Neuronal stem cell (in vitro differentiated cells): Measurements from ENCODE around the gene WWC2.

ENCODE experiments used
- DNase-seq: peaks from one replicate; pipeline ENCODE4 v3.0.0-alpha.2; 2013; ENCODE audit warnings: low spot score
- H2AFZ ChIP-seq: one replicate; pipeline ENCODE4 v1.6.1; 2013; ENCODE audit warnings: mild to moderate bottlenecking, low read length, inconsistent platforms
- H2AK5ac ChIP-seq: 2 replicates; pipeline ENCODE4 v1.6.1; 2013; ENCODE audit warnings: low read depth, mild to moderate bottlenecking, inconsistent platforms, low read length, moderate library complexity, mixed read lengths
- H2BK120ac ChIP-seq: 2 replicates; pipeline ENCODE4 v1.6.1; 2013; ENCODE audit warnings: low read depth, mild to moderate bottlenecking, inconsistent platforms, low read length, moderate library complexity, mixed read lengths
- H2BK12ac ChIP-seq: one replicate; pipeline ENCODE4 v1.6.1; 2013; ENCODE audit warnings: low read length, inconsistent platforms
- H2BK15ac ChIP-seq: 2 replicates; pipeline ENCODE4 v1.6.1; 2013; ENCODE audit warnings: mild to moderate bottlenecking, low read length, inconsistent platforms, mixed read lengths
- H2BK5ac ChIP-seq: one replicate; pipeline ENCODE4 v1.6.1; 2013; ENCODE audit warnings: inconsistent platforms, mild to moderate bottlenecking, low read length, moderate library complexity
- H3K14ac ChIP-seq: one replicate; pipeline ENCODE4 v1.6.1; 2013; ENCODE audit warnings: low read length, inconsistent platforms
- H3K18ac ChIP-seq: 2 replicates; pipeline ENCODE4 v1.6.1; 2013; ENCODE audit warnings: low read length, inconsistent platforms
- H3K23ac ChIP-seq: 2 replicates; pipeline ENCODE4 v1.6.1; 2013; ENCODE audit warnings: low read depth, mild to moderate bottlenecking, mixed read lengths, low read length, inconsistent platforms; ENCODE audit not compliant: poor library complexity
- H3K27ac ChIP-seq: replicated peaks from 3 replicates; pipeline ENCODE4 v1.5.1; 2013; ENCODE audit warnings: low read length, inconsistent platforms
- H3K27me3 ChIP-seq, 3 experiments: 2 replicates each; pipeline ENCODE4 v1.6.1; 2013; ENCODE audit warnings: low read length in 3 of 3, mild to moderate bottlenecking in 2 of 3, inconsistent platforms in 1 of 3, low read depth in 1 of 3, mixed read lengths in 1 of 3, moderate library complexity in 1 of 3; ENCODE audit not compliant: control insufficient read depth in 3 of 3, insufficient read depth in 3 of 3
- H3K36me3 ChIP-seq, 2 donors: replicated peaks in 1 of 2; 2 replicates each; pipeline ENCODE4 v1.6.1; 2013; ENCODE audit warnings: low read length in 2 of 2; ENCODE audit not compliant: control insufficient read depth in 2 of 2, insufficient read depth in 2 of 2
- H3K4ac ChIP-seq: 2 replicates; pipeline ENCODE4 v1.6.1; 2013; ENCODE audit warnings: inconsistent platforms, mild to moderate bottlenecking, low read length, moderate library complexity
- H3K4me1 ChIP-seq, 2 donors: 1 replicate in 1 of 2; 2 replicates in 1 of 2; pipeline ENCODE4 v1.6.1; 2013; ENCODE audit warnings: low read length in 2 of 2, low read depth in 1 of 2; ENCODE audit not compliant: control insufficient read depth in 2 of 2, insufficient read depth in 1 of 2
- H3K4me2 ChIP-seq: one replicate; pipeline ENCODE4 v1.6.1; 2013; ENCODE audit warnings: mild to moderate bottlenecking, low read length, inconsistent platforms; ENCODE audit not compliant: insufficient read depth, poor library complexity, severe bottlenecking
- H3K4me3 ChIP-seq, 2 donors: 2 replicates each; pipeline ENCODE4 v1.5.1; 2013; ENCODE audit warnings: low read length in 2 of 2, mild to moderate bottlenecking in 2 of 2, inconsistent platforms in 1 of 2, moderate library complexity in 1 of 2
- H3K79me1 ChIP-seq: one replicate; pipeline ENCODE4 v1.6.1; 2013; ENCODE audit warnings: low read depth, mild to moderate bottlenecking, inconsistent platforms, low read length, moderate library complexity
- H3K9ac ChIP-seq: one replicate; pipeline ENCODE4 v1.6.1; 2013; ENCODE audit warnings: mild to moderate bottlenecking, low read depth, low read length, inconsistent platforms; ENCODE audit not compliant: poor library complexity
- H3K9me3 ChIP-seq, 2 donors: replicated peaks in 1 of 2; 2 replicates each; pipeline versions ENCODE3 to v1.6.1; 2013; ENCODE audit warnings: low read length in 2 of 2, mild to moderate bottlenecking in 2 of 2, inconsistent platforms in 1 of 2, low read depth in 1 of 2, mixed read lengths in 1 of 2, moderate library complexity in 1 of 2; ENCODE audit not compliant: control insufficient read depth in 2 of 2, insufficient read depth in 1 of 2
- H4K8ac ChIP-seq: one replicate; pipeline ENCODE4 v1.6.1; 2013; ENCODE audit warnings: low read depth, mild to moderate bottlenecking, inconsistent platforms, low read length, moderate library complexity
- H4K91ac ChIP-seq: one replicate; pipeline ENCODE4 v1.6.1; 2013; ENCODE audit warnings: low read length, low read depth, mild to moderate bottlenecking, inconsistent platforms; ENCODE audit not compliant: poor library complexity
- WGBS, 2 donors: extraction: QIAGEN DNeasy Blood & Tissue Kit; methylation state at CpG; one replicate each; pipeline ENCODE4 v1.1.7; 2013; ENCODE audit warnings: missing lambda C conversion rate in 2 of 2, mixed read lengths in 1 of 2; ENCODE audit not compliant: insufficient read length in 2 of 2, insufficient replicate concordance in 1 of 2; ENCODE audit errors: extremely low coverage in 2 of 2; 5-methylcytosine and 5-hydroxymethylcytosine counted together

WWC2 gene

GRCh38 chr4:183262776-183263100, 163.7 kb downstream of the WWC2 start:
- no CpG with 5 or more reads among the region's 6 CpGs for WGBS, 2 donors
- H2BK120ac ChIP-seq, result no peak overlapping the region
- H3K18ac ChIP-seq, result no peak overlapping the region
- no peak for DNase-seq
- H3K27me3 ChIP-seq, result no peaks in the 10 kb centered on the region
- no peak overlapping the region for H2BK5ac ChIP-seq
- H2AFZ ChIP-seq, result no peak overlapping the region
- H3K9ac ChIP-seq, result no peak overlapping the region
- H3K36me3 ChIP-seq, result peaks cover 20 to 85% of the 10 kb centered on the region in 2 donors
- H3K4me3 ChIP-seq, result no peak overlapping the region
- no peaks in the 10 kb centered on the region for H3K4me1 ChIP-seq
- no peak overlapping the region for H3K14ac ChIP-seq
- no peak overlapping the region for H2BK12ac ChIP-seq
- H4K8ac ChIP-seq, result no peak overlapping the region
- no peak overlapping the region for H2BK15ac ChIP-seq
- H3K4ac ChIP-seq, result no peak overlapping the region
- H3K4me2 ChIP-seq, result no peak overlapping the region
- no peak overlapping the region for H2AK5ac ChIP-seq
- H3K9me3 ChIP-seq, result no peaks in the 10 kb centered on the region
- no peak overlapping the region for H3K23ac ChIP-seq
- no peak overlapping the region for H3K27ac ChIP-seq
- no peaks in the 10 kb centered on the region for H3K79me1 ChIP-seq
- no peak overlapping the region for H4K91ac ChIP-seq

GRCh38 chr4:183263787-183264386, 164.8 kb downstream of the WWC2 start:
- Histone ChIP-seq H3K4me2 (no peak overlapping the region), H2BK5ac (no peak overlapping the region), H4K8ac (no peak overlapping the region), H2BK12ac (no peak overlapping the region), H3K4ac (no peak overlapping the region), H3K36me3 (peaks cover 20 to 91% of the 10 kb centered on the region in 2 donors), H3K4me1 (no peaks in the 10 kb centered on the region), H3K27ac (no peak overlapping the region), H3K79me1 (no peaks in the 10 kb centered on the region), H3K18ac (no peak overlapping the region), H3K23ac (no peak overlapping the region), H2AK5ac (no peak overlapping the region), H4K91ac (no peak overlapping the region), H2BK120ac (no peak overlapping the region), H2AFZ (no peak overlapping the region), H3K4me3 (no peak overlapping the region), H3K9ac (no peak overlapping the region), H3K9me3 (no peaks in the 10 kb centered on the region), H2BK15ac (no peak overlapping the region), H3K14ac (no peak overlapping the region), H3K27me3 (no peaks in the 10 kb centered on the region)
- no CpG with 5 or more reads among the region's 8 CpGs for WGBS, 2 donors
- DNase-seq, result no peak

GRCh38 chr4:183264614-183265013, 165.6 kb downstream of the WWC2 start:
- no peak overlapping the region for H2BK120ac ChIP-seq
- H3K4me3 ChIP-seq, result no peak overlapping the region
- H3K4ac ChIP-seq, result no peak overlapping the region
- no CpG with 5 or more reads among the region's 1 CpG for WGBS, 2 donors
- H2AFZ ChIP-seq, result no peak overlapping the region
- no peak overlapping the region for H3K4me2 ChIP-seq
- no peak overlapping the region for H2BK15ac ChIP-seq
- no peak overlapping the region for H2BK5ac ChIP-seq
- H3K4me1 ChIP-seq, result no peaks in the 10 kb centered on the region
- no peaks in the 10 kb centered on the region for H3K9me3 ChIP-seq
- no peak overlapping the region for H3K9ac ChIP-seq
- no peak overlapping the region for H4K91ac ChIP-seq
- no peak overlapping the region for H3K14ac ChIP-seq
- no peaks in the 10 kb centered on the region for H3K27me3 ChIP-seq
- no peak overlapping the region for H2AK5ac ChIP-seq
- no peak overlapping the region for H3K27ac ChIP-seq
- DNase-seq, result no peak
- H2BK12ac ChIP-seq, result no peak overlapping the region
- H3K23ac ChIP-seq, result no peak overlapping the region
- H3K18ac ChIP-seq, result no peak overlapping the region
- no peaks in the 10 kb centered on the region for H3K79me1 ChIP-seq
- peaks cover 22 to 92% of the 10 kb centered on the region in 2 donors for H3K36me3 ChIP-seq
- H4K8ac ChIP-seq, result no peak overlapping the region

GRCh38 chr4:183266371-183266770, 167.3 kb downstream of the WWC2 start:
- Histone ChIP-seq H3K4ac (no peak overlapping the region), H3K4me1 (no peaks in the 10 kb centered on the region), H3K27ac (no peak overlapping the region), H3K18ac (no peak overlapping the region), H2BK12ac (no peak overlapping the region), H3K27me3 (no peaks in the 10 kb centered on the region), H2AFZ (no peak overlapping the region), H2BK5ac (no peak overlapping the region), H3K4me3 (no peak overlapping the region), H3K23ac (no peak overlapping the region), H3K9ac (no peak overlapping the region), H2AK5ac (no peak overlapping the region), H2BK120ac (no peak overlapping the region), H3K9me3 (no peaks in the 10 kb centered on the region), H4K8ac (no peak overlapping the region), H3K36me3 (peaks cover 11 to 90% of the 10 kb centered on the region in 2 donors), H3K79me1 (no peaks in the 10 kb centered on the region), H3K14ac (no peak overlapping the region), H4K91ac (no peak overlapping the region), H2BK15ac (no peak overlapping the region), H3K4me2 (no peak overlapping the region)
- WGBS, 2 donors, result no CpG with 5 or more reads among the region's 3 CpGs
- no peak for DNase-seq
